HG03354 (cell line): ENCODE measurements around the gene PTPRQ.
"Not testable (repeated sequence)": the region's sequence is repeated elsewhere in the genome, so short reads cannot be mapped to it uniquely, and the experiment has no call there.

Experiments
- ATAC-seq: cut with Tn5 transposase; IDR thresholded peaks from one replicate; pipeline ENCODE4 v1.9.1; 2021; ENCODE audit warnings: mild to moderate bottlenecking; ENCODE audit not compliant: unreplicated experiment, poor library complexity, severe bottlenecking

The PTPRQ gene

GRCh38 chr12:80622271-80622670 is 178.2 kb downstream of the PTPRQ start:
- ATAC-seq: no peak

DNA sequence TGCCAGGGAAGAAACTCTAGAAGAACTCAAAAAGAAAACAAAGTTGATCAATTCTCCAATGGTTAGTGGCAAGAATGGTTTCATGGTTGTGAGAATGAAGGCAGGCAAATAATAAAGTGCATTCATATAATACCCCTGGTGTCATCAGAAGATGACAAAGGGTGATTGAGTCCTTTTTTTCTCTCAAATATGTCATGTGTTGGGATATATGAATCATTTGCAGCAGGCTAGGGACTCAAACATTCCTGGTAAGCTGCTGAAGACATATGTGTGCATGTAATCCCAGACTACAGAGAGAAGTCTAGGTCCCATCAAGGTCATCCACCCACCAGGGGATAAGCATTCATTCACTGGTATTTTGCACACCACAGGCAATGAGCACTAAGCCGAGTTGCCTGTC is 181.0 kb downstream of the PTPRQ start:
- no peak for ATAC-seq

- no peak for ATAC-seq
Observed at GRCh38 chr12:80625901-80626300, 181.9 kb downstream of the PTPRQ start.

DNA sequence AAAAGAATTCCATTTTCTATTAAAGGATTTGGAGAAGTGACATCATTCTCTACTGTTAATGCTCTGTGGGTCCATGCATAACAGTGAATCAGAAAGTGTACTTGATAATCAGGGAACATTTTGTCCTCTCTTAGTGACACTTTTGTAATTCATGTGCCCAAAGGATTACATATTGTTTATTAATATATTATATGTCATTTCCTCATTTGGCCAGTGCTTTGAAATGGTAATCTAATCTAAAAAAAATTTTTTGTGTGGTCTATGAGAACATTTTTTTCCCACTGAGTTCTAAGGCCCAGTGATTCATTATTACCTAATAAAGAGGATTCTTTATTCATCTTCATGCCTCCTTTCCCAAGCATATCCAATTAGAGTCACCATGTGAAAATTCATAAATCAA is 183.7 kb downstream of the PTPRQ start:
- ATAC-seq: no peak

GRCh38 chr12:80632835-80633234 is 188.8 kb downstream of the PTPRQ start:
- ATAC-seq: no peak

GRCh38 chr12:80634903-80635302 is 190.9 kb downstream of the PTPRQ start:
- no peak for ATAC-seq

DNA sequence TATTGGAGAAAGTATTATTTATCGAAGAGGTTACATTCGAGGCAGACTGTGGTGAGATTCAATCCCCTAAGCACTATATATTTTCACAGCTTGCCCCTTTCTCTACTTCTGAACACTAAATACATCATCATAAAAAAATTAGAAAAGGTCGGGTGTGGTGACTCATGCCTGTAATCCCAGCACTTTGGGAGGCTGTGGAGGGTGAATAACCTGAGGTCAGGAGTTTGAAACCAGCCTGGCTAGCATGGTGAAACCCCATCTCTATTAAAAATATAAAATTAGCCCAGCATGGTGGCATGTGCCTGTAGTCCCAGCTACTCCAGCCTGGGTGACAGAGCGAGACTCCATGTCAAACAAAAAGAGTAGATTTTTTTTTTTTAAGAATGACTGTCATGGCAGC is 192.8 kb downstream of the PTPRQ start:
- ATAC-seq: no peak

DNA sequence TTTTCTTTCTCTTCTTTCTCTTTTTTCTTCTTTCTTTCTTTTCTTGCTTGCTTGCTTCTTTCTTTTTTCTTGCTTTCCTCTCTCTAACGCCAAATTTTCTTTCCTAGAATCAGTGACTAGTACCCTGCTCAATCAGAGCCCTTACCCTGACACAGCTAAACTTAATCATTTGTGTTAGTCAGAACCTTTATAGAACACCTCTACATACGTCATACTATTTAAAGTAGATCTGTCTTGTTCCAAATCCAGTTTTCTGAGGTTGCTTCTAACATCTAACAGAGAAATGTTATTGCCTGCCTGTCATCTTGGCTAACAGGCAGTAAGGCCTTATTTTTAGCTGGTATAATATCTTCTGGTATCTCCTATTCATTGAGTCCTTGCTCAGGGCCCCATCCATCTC is 197.9 kb downstream of the PTPRQ start:
- no peak for ATAC-seq

GRCh38 chr12:80643961-80644360 is 199.9 kb downstream of the PTPRQ start:
- no peak for ATAC-seq

GRCh38 chr12:80648881-80649280 is 204.8 kb downstream of the PTPRQ start:
- ATAC-seq: no peak

DNA sequence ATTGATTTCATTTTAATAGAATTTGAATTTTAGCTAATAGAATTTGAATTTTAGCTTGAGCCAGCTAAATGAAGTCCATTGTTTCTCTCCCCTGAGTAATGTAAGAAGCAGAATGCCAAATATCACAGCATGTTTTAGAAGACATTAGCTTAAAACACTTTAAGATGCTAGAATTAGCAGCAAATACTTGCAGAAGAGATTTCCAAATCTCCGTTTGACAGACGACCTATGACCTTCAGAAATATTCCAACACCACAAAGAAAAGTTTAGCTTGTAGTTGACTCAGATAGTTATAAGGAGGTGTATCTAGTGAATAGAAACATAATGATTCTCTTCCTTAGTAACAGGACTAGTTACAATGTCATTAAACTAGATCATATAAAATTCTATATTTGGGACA is 211.7 kb downstream of the PTPRQ start:
- no peak for ATAC-seq

- no peak for ATAC-seq
Observed at GRCh38 chr12:80659512-80660063, 215.6 kb downstream of the PTPRQ start.

- no peak for ATAC-seq
Observed at GRCh38 chr12:80662586-80662985, 218.6 kb downstream of the PTPRQ start.

DNA sequence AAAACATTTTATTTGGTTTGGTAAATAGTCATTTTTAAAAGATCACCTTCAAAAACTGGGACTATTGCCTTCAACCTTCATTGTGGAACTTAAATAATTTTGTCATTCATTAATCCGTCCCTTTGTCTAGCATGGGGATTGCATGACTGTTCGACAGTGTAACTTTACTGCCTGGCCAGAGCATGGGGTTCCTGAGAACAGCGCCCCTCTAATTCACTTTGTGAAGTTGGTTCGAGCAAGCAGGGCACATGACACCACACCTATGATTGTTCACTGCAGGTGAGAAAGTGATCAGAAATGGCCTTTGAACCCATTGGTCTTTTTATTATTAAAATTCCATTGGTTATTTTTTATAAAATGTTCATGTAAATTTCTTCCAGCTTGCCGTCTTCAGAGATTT is 226.2 kb downstream of the PTPRQ start:
- no peak for ATAC-seq

GRCh38 chr12:80676042-80676636 is 232.1 kb downstream of the PTPRQ start:
- ATAC-seq: not testable (repeated sequence)

GRCh38 chr12:80676856-80677255 is 232.8 kb downstream of the PTPRQ start:
- no peak for ATAC-seq

DNA sequence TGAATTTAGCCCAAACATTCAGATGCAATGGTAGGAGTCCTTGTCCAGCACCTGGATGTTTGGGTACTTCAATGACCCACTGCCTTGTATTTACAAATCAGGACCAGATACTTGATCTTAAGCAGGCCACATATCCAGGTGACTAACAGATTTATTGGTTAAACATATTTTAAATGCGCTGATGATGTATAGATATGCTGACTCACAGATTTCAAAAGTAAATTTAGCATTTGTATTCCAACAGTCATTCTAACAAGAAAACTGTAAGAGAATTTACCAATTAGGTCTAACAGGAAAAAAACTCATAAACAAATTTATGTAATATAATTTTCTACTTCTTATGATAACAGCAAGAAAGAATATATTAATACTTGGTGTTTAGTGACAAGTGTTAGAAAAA is 234.0 kb downstream of the PTPRQ start:
- ATAC-seq: no peak

GRCh38 chr12:80679346-80680131 is 235.5 kb downstream of the PTPRQ start:
- ATAC-seq: no peak

- ATAC-seq: peak; percentile 71
Observed at GRCh38 chr12:80681287-80681686, 237.3 kb downstream of the PTPRQ start.

DNA sequence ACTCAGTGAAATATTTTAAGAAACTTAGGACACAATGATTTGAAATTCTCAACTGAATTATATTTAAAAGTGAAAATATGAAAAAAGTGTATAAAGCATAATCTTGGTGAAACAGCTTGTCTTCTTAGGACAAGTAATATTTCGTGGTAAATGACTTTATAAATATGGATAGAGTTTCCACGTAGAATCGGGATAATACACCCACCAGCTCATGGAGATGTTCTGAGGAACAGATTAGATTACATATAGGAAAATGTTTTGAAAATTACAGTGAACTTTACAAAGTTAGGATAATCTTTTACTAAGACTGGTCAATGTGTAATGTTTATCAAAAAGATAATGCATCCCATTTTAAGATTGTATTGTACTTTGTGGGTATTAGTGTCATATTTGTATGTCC is 237.8 kb downstream of the PTPRQ start:
- no peak for ATAC-seq

GRCh38 chr12:80684077-80684495 is 240.1 kb downstream of the PTPRQ start:
- ATAC-seq: no peak
